Muscle layer of colon (tissue), 2 donors: ENCODE measurements around the gene UCN.
"Not testable (repeated sequence)": the region's sequence is repeated elsewhere in the genome, so short reads cannot be mapped to it uniquely, and the experiment has no call there.

Experiments
- H3K27ac ChIP-seq: one replicate; pipeline ENCODE4 v1.7.0; 2013; ENCODE audit warnings: low read depth, mild to moderate bottlenecking, low read length, moderate library complexity
- H3K27me3 ChIP-seq, 2 donors: one replicate each; pipeline ENCODE4 v1.7.0; 2013; ENCODE audit warnings: low read length in 2 of 2, mild to moderate bottlenecking in 2 of 2; ENCODE audit not compliant: insufficient read depth in 2 of 2, control insufficient read depth in 1 of 2
- H3K36me3 ChIP-seq: one replicate; pipeline ENCODE4 v1.7.0; 2013; ENCODE audit warnings: mild to moderate bottlenecking, low read length; ENCODE audit not compliant: insufficient read depth
- H3K4me1 ChIP-seq: one replicate; pipeline ENCODE4 v1.7.0; 2013; ENCODE audit warnings: mild to moderate bottlenecking, low read length; ENCODE audit not compliant: insufficient read depth
- H3K4me3 ChIP-seq, 2 donors: one replicate each; pipeline ENCODE4 v1.7.0; 2013; ENCODE audit warnings: low read length in 2 of 2, low read depth in 1 of 2, mild to moderate bottlenecking in 1 of 2, moderate library complexity in 1 of 2
- H3K9ac ChIP-seq: one replicate; pipeline ENCODE4 v1.7.0; 2013; ENCODE audit warnings: low read length
- H3K9me3 ChIP-seq: one replicate; pipeline ENCODE4 v1.7.0; 2013; ENCODE audit warnings: mild to moderate bottlenecking, low read length
- donor health status: abdominal sarcoma.
- donor health status: Adenocarcinoma of cecum.

UCN gene

GRCh38 chr2:27300606-27301005 lies 7.6 kb downstream of the UCN start:
- not testable (repeated sequence) for H3K36me3 ChIP-seq, H3K4me3 ChIP-seq, H3K9me3 ChIP-seq, H3K4me1 ChIP-seq, H3K9ac ChIP-seq, H3K27ac ChIP-seq, H3K27me3 ChIP-seq

GRCh38 chr2:27298391-27299080 lies 9.7 kb downstream of the UCN start:
- no peaks in the 10 kb centered on the region for H3K36me3 ChIP-seq

GRCh38 chr2:27297195-27297594 lies 11.1 kb downstream of the UCN start:
- H3K36me3 ChIP-seq, result no peaks in the 10 kb centered on the region
- no peaks in the 10 kb centered on the region for H3K27me3 ChIP-seq
- H3K9ac ChIP-seq, result no peak overlapping the region
- H3K4me1 ChIP-seq, result no peaks in the 10 kb centered on the region
- no peak overlapping the region for H3K27ac ChIP-seq
- H3K9me3 ChIP-seq, result no peaks in the 10 kb centered on the region
- H3K4me3 ChIP-seq, result no peak overlapping the region

More at GRCh38 chr2:27298391-27299080, 9.7 kb downstream of the UCN start:
- no peak overlapping the region for H3K27ac ChIP-seq
- H3K4me3 ChIP-seq, result no peak overlapping the region
- H3K9ac ChIP-seq, result no peak overlapping the region
- H3K27me3 ChIP-seq, result no peaks in the 10 kb centered on the region
- no peaks in the 10 kb centered on the region for H3K4me1 ChIP-seq
- H3K9me3 ChIP-seq, result no peaks in the 10 kb centered on the region

GRCh38 chr2:27296481-27296880 lies 11.8 kb downstream of the UCN start:
- H3K9me3 ChIP-seq, result no peaks in the 10 kb centered on the region
- H3K36me3 ChIP-seq, result no peaks in the 10 kb centered on the region
- no peak overlapping the region for H3K9ac ChIP-seq
- H3K4me1 ChIP-seq, result no peaks in the 10 kb centered on the region
- H3K4me3 ChIP-seq, result no peak overlapping the region
- H3K27ac ChIP-seq, result no peak overlapping the region
- no peaks in the 10 kb centered on the region for H3K27me3 ChIP-seq

- Histone ChIP-seq H3K36me3 (no peaks in the 10 kb centered on the region), H3K4me1 (no peaks in the 10 kb centered on the region), H3K4me3 (no peak overlapping the region), H3K9ac (no peak overlapping the region), H3K9me3 (no peaks in the 10 kb centered on the region), H3K27me3 (no peaks in the 10 kb centered on the region), H3K27ac (no peak overlapping the region)
Observed at GRCh38 chr2:27294928-27295327, 13.3 kb downstream of the UCN start.

GRCh38 chr2:27291865-27292264 lies 16.4 kb downstream of the UCN start:
- Histone ChIP-seq H3K9me3 (no peaks in the 10 kb centered on the region), H3K27me3 (no peaks in the 10 kb centered on the region), H3K36me3 (no peaks in the 10 kb centered on the region), H3K4me1 (no peaks in the 10 kb centered on the region), H3K4me3 (no peak overlapping the region), H3K9ac (no peak overlapping the region), H3K27ac (no peak overlapping the region)

GRCh38 chr2:27290549-27290948 lies 17.7 kb downstream of the UCN start:
- no peak overlapping the region for H3K27ac ChIP-seq
- no peaks in the 10 kb centered on the region for H3K4me1 ChIP-seq
- no peaks in the 10 kb centered on the region for H3K9me3 ChIP-seq
- no peak overlapping the region for H3K9ac ChIP-seq
- H3K4me3 ChIP-seq, result no peak overlapping the region
- no peaks in the 10 kb centered on the region for H3K36me3 ChIP-seq
- no peaks in the 10 kb centered on the region for H3K27me3 ChIP-seq

GRCh38 chr2:27288610-27289009 lies 19.6 kb downstream of the UCN start:
- H3K27ac ChIP-seq, result no peak overlapping the region
- H3K9me3 ChIP-seq, result no peaks in the 10 kb centered on the region
- H3K36me3 ChIP-seq, result no peaks in the 10 kb centered on the region
- H3K4me3 ChIP-seq, result no peak overlapping the region
- H3K9ac ChIP-seq, result no peak overlapping the region
- no peaks in the 10 kb centered on the region for H3K27me3 ChIP-seq
- no peaks in the 10 kb centered on the region for H3K4me1 ChIP-seq

- no peak overlapping the region for H3K9ac ChIP-seq
- peaks cover 0 to 10% of the 10 kb centered on the region in 2 donors for H3K27me3 ChIP-seq
- H3K4me3 ChIP-seq, result no peak overlapping the region
- H3K27ac ChIP-seq, result no peak overlapping the region
- H3K36me3 ChIP-seq, result no peaks in the 10 kb centered on the region
- H3K9me3 ChIP-seq, result no peaks in the 10 kb centered on the region
- H3K4me1 ChIP-seq, result no peaks in the 10 kb centered on the region
Observed at GRCh38 chr2:27285481-27285880, 22.8 kb downstream of the UCN start.

- H3K9ac ChIP-seq, result no peak overlapping the region
- no peak overlapping the region for H3K4me3 ChIP-seq
- peaks cover 0 to 10% of the 10 kb centered on the region in 2 donors for H3K27me3 ChIP-seq
- no peak overlapping the region for H3K27ac ChIP-seq
- peaks cover under 1% of the 10 kb centered on the region for H3K4me1 ChIP-seq
- no peaks in the 10 kb centered on the region for H3K36me3 ChIP-seq
- H3K9me3 ChIP-seq, result no peaks in the 10 kb centered on the region
Observed at GRCh38 chr2:27284996-27285395, 23.2 kb downstream of the UCN start.

GRCh38 chr2:27282892-27283291 lies 25.4 kb downstream of the UCN start:
- Histone ChIP-seq H3K9ac (no peak overlapping the region), H3K4me3 (no peak overlapping the region), H3K27me3 (peaks cover 0 to 10% of the 10 kb centered on the region in 2 donors), H3K9me3 (no peaks in the 10 kb centered on the region), H3K36me3 (no peaks in the 10 kb centered on the region), H3K27ac (no peak overlapping the region), H3K4me1 (peaks cover 4% of the 10 kb centered on the region)

GRCh38 chr2:27281855-27282559 lies 26.2 kb downstream of the UCN start, which contains the start of gene TRIM54:
Gene TRIM54 (plus strand): TSS chr2:27282429. CDS start chr2:27282732, 303 bp downstream.
- H3K27me3 ChIP-seq, result peaks cover 0 to 10% of the 10 kb centered on the region in 2 donors
- H3K4me3 ChIP-seq, result no peak within 1 kb of the TSS
- H3K36me3 ChIP-seq, result no peaks in the 10 kb centered on the region
- H3K27ac ChIP-seq, result no peak within 1 kb of the TSS
- H3K9ac ChIP-seq, result no peak within 1 kb of the TSS
- H3K4me1 ChIP-seq, result peaks cover 4% of the 10 kb centered on the region
- H3K9me3 ChIP-seq, result no peaks in the 10 kb centered on the region
